IPS-NIHi7 (cell line): Measurements from ENCODE around the gene DIAPH2.
"Not testable (repeated sequence)": the region's sequence is repeated elsewhere in the genome, so short reads cannot be mapped to it uniquely, and the experiment has no call there.

Source experiments
- DNase-seq: peaks from one replicate; pipeline ENCODE4 v3.0.0; 2012; ENCODE audit warnings: mixed read lengths; ENCODE audit errors: extremely low spot score

DIAPH2 gene

GRCh38 chrX:96824166-96824565 lies 139.5 kb downstream of the DIAPH2 start:
- no peak for DNase-seq

- DNase-seq = no peak
Observed at GRCh38 chrX:96833333-96833732, 148.7 kb downstream of the DIAPH2 start.

GRCh38 chrX:96834137-96834536 lies 149.5 kb downstream of the DIAPH2 start:
- no peak for DNase-seq

GRCh38 chrX:96835660-96836289 lies 151.1 kb downstream of the DIAPH2 start:
- DNase-seq = no peak

GRCh38 chrX:96837808-96838207 lies 153.2 kb downstream of the DIAPH2 start:
- no peak for DNase-seq

- no peak for DNase-seq
Observed at GRCh38 chrX:96838537-96838936, 153.9 kb downstream of the DIAPH2 start.

GRCh38 chrX:96841325-96841724 lies 156.7 kb downstream of the DIAPH2 start:
- no peak for DNase-seq

- not testable (repeated sequence) for DNase-seq
Observed at GRCh38 chrX:96841866-96842265, 157.2 kb downstream of the DIAPH2 start.

- peak; percentile 69 for DNase-seq
Observed at GRCh38 chrX:96843566-96843965, 158.9 kb downstream of the DIAPH2 start.

GRCh38 chrX:96846841-96847240 lies 162.2 kb downstream of the DIAPH2 start:
- no peak for DNase-seq

GRCh38 chrX:96859422-96859821 lies 174.8 kb downstream of the DIAPH2 start:
- not testable (repeated sequence) for DNase-seq

GRCh38 chrX:96861218-96861617 lies 176.6 kb downstream of the DIAPH2 start:
- DNase-seq = no peak

GRCh38 chrX:96861661-96862060 lies 177.0 kb downstream of the DIAPH2 start:
- DNase-seq = no peak

- DNase-seq = no peak
Observed at GRCh38 chrX:96883608-96884007, 199.0 kb downstream of the DIAPH2 start, which contains the start of gene RPA4. Gene RPA4 (plus strand): TSS chrX:96883908. CDS start chrX:96884311, 403 bp downstream.

GRCh38 chrX:96884027-96884426 lies 199.4 kb downstream of the DIAPH2 start:
- DNase-seq = no peak

GRCh38 chrX:96889726-96890125 lies 205.1 kb downstream of the DIAPH2 start:
- no peak for DNase-seq

- DNase-seq = no peak
Observed at GRCh38 chrX:96906741-96907140, 222.1 kb downstream of the DIAPH2 start.

GRCh38 chrX:96907516-96908272 lies 223.1 kb downstream of the DIAPH2 start:
- no peak for DNase-seq

- DNase-seq = no peak
Observed at GRCh38 chrX:96909291-96909690, 224.6 kb downstream of the DIAPH2 start.

- DNase-seq = no peak
Observed at GRCh38 chrX:96918864-96919263, 234.2 kb downstream of the DIAPH2 start.

GRCh38 chrX:96919672-96920071 lies 235.0 kb downstream of the DIAPH2 start:
- DNase-seq = no peak

GRCh38 chrX:96924581-96924980 lies 239.9 kb downstream of the DIAPH2 start:
- no peak for DNase-seq

- no peak for DNase-seq
Observed at GRCh38 chrX:96929036-96929435, 244.4 kb downstream of the DIAPH2 start.
